ENCODE measurements around the gene CCNA2.

CCNA2 gene

DNA sequence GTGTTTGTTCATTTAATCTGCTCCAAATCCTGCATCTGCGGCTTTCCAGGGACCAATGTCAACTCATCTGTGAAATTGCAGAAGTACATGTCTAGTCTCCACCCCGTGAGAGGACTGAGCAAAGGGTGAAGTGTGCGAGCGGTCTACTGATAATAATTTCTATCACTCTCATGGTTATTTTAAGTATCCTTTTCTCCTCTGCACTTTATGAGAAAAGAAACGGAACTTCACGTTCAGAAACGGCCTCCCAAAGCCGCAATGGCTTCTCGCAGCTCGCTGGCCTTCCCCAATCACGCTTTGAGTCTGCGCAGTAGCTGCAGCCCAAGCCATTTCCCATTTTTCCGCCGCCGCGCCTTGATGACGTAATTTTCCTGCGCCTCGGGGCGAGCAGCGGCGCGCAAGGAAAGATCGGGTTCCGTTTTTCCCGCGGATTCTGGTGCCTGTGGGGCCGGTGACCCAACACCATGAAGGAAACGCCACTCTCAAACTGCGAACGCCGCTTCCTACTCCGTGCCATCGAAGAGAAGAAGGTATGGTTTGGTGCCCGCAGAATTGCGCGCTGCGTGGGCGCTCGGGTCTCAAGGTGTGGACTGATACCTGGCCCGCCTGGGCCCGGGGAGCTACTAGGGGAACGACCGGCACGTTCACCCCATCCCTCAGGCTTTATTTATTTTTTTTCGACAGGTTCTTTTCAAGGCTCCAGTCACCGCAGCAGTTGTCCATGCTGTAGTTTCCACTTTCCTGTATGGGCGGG is 22.5 kb downstream of the CCNA2 start, which contains the start of gene EXOSC9:
TSS of gene EXOSC9 (plus strand) at position 363 of the 754 bp plus-strand sequence. CDS start at position 465, 102 bp downstream.
- peak; percentile 63 for DNase-seq

- DNase-seq: no peak
Observed at GRCh38 chr4:121800638-121800960, 23.1 kb downstream of the CCNA2 start.

DNA sequence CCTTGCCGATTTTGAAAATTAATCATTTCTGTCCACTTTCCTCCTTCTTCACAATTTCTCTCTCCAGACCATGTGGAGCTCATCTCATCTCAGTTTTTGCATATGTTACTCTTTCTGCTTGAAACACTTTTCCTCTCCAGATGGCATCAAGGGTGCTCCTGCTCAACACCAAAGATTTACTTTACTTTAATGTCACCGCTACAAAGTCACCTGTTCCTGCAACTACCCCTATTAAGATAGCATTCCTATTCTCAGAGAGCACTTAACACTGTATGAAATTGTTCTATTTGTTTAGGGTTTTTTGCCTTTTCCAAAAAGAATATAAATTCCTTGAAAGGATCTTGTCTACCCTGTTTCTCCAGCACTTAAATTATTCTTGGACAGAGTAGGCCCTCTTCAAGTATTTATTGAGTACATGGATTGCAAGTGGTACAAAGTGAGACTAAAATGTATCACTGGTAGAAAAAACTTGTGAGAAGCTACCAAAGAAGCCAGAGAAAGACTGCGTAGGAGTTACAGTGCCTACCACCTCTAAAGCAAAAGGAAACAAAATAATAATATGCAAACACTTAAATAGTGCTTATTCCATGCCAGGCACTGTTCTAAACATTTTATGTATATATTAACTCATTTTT is 23.7 kb downstream of the CCNA2 start:
- DNase-seq: no peak

- DNase-seq: no peak
Observed at GRCh38 chr4:121799208-121799823, 24.4 kb downstream of the CCNA2 start.

- DNase-seq: no peak
Observed at GRCh38 chr4:121796283-121796682, 27.4 kb downstream of the CCNA2 start.

GRCh38 chr4:121794505-121795188 is 29.0 kb downstream of the CCNA2 start:
- DNase-seq: no peak

DNA sequence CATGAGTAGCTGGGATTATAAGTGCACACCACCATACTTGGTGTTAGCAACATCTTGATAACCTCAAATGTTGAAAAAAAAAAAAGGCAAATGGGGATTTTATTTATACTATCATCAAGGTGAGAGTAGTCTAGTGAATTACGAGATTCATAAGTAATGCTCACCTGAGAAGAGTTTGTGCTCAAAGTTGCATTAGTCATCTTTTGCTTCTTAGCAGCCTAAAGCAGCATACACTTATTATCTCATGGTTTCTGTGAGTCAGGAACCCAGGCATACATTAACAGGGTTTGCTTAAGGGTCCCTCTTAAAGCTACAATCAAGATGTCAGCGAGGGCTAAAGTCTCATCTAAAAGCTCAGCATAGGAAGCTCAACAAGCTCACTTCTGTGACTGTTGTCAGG is 30.7 kb downstream of the CCNA2 start:
- DNase-seq: no peak

DNA sequence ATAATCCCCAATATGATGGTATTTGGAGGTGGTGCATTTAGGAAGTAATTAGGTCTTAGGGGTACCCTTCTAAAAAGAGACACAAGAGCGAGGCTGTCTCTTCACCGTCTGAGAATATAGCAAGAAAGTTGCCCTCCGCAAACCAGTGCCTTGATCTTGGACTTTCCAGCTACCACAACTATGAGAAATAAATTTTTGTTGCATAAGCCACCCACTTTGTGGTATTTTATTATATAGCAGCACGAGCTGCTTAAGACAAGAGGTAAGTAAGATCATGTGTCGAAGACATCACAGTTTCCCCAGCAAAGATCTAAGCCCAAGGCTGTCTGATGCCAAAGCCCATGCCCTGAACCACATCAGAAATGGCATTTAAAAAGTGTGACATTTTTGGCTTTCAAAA is 32.2 kb downstream of the CCNA2 start:
- no peak for DNase-seq

DNA sequence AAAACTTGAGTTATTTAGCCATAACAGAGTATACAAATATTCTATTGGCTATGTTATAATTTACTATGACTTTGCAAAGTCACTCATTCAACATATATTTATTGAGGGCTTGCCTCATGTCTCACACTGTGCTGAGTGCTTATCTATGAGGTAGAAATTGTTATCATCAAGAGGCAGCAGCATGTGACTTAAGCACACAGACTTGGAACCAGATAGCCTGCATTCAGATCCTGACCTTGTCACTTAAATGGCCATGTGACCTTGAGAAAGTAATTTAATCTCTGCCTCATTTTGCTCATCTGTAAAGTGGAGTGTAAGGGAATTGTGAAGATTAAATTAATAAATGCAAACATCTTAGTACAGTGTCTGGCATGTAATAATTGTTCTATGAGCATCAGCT is 32.7 kb downstream of the CCNA2 start:
- DNase-seq: no peak

- no peak for DNase-seq
Observed at GRCh38 chr4:121789960-121790829, 33.5 kb downstream of the CCNA2 start.

- no peak for DNase-seq
Observed at GRCh38 chr4:121789455-121789854, 34.2 kb downstream of the CCNA2 start.

DNA sequence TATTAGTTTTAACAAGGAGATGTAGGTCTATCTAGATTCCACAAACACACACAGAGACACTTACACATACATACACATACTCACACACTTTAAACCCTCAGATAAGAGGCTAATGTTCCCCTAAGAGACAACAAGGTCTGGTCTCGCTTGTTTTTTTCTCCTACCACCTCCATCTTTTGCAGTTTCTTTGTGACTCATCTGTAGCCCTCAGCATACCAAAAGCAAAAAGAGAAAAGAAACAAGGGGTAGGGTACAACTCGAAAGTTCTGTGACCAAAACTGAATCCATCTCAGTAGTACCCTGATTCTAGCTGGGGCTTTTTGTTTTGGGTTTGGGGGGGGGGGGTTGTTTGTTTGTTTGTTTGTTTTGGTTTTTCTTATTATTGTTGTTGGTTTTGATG is 34.8 kb downstream of the CCNA2 start:
- no peak for DNase-seq

- DNase-seq: no peak
Observed at GRCh38 chr4:121786221-121786620, 37.5 kb downstream of the CCNA2 start.

DNA sequence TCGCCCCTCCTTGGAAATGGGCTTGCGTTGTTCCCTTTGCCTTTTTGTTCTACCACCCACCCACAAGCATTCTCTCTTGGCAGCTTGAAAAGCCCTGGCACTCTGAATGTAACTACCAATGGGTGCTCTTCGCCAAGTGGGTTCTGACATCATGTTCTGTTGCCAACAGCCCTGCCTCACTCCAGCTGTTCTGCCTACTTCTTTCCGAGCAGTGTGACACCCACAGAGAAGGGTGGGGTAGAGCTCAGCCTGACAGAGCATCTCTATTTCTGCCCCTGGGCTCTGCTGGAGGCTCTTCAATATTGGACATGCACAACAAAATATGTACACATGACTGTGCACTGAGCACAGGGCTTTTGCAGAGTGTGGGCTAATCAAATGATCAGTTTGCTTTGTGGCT is 38.2 kb downstream of the CCNA2 start:
- DNase-seq: no peak

- no peak for DNase-seq
Observed at GRCh38 chr4:121784975-121785374, 38.7 kb downstream of the CCNA2 start.

DNA sequence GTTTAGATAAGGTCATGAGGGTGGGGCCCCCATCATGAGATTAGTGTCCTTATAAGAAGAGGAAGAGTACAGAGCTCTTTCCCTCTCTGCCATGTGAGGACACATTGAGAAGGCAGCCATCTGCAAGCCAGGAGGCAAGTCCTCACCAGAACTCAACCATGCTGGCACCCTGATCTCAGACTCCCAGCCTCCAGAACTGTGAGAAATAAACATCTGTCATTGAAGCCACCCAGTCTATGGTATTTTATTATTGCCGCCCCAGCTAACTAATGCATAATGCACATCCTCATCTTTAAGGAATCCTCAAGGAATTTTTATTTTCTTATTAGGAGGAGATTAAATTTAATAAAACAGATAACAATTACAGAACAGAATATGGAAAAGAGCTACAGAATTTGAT is 39.3 kb downstream of the CCNA2 start:
- DNase-seq: no peak

GRCh38 chr4:121783210-121783609 is 40.5 kb downstream of the CCNA2 start:
- no peak for DNase-seq

DNA sequence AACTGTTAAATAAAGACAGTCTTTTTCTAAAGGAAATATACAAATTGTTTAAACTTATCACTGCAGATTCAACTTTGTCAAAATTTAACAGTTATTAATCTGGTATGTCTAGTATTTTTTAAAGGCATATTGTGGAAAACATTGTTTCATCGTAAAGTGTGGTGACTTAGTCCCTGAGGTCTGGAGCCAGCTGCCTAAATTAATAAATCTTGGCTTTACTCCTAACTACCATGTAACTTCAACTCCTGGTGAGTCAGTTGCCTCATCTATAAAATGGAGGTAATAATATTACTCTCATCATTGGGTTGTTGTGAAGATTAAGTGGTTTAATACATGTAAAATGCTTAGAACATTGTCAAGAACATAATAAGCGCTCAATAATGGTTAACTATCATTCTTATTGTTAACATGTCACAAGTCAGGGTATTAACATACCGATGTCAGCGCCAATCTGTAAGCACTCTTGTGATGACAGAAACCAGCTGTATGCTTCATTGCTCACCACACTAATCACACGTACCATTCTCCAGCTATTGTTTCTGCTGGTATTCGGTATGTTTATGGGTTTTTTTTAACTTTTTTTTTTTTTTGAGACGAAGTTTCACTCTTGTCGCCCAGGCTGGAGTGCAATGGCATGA is 44.6 kb downstream of the CCNA2 start:
- no peak for DNase-seq

GRCh38 chr4:121777625-121778024 is 46.1 kb downstream of the CCNA2 start:
- no peak for DNase-seq

DNA sequence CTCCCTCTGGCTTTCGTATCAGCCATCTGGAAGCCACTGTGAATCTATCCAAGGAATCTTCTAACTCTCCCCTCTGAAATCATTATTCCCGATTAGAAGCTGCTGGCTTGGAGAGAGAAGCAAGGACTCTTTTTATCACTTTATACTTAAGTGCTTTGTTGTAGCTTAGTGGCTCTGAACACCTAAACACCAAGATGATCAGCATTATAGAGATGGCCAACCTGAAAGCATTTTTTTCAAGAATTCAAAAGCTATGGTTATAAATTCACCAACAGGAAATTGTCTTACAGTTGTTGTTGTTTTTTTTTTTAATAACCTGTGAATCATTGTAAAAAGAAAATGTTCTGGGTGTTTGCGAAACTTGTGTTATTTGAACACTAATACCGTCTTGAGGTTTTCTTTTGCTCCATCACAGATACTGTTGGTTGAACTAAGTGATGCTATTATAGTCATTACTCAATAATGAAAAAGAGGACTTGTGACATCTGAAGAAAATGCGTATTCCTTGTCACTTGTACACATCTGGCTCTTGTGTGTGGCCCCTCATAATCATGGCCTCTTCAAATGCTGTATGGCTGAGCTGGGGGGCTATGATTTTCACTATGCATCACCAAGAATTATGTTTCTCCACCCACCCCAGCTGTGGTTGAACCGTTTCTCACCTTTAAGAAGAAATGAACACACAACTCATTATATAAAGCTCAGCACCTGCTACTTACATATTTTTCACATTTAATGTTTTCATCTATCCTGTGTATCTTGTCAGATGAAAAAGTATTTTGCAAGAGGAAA is 46.9 kb downstream of the CCNA2 start:
- DNase-seq: no peak

DNA sequence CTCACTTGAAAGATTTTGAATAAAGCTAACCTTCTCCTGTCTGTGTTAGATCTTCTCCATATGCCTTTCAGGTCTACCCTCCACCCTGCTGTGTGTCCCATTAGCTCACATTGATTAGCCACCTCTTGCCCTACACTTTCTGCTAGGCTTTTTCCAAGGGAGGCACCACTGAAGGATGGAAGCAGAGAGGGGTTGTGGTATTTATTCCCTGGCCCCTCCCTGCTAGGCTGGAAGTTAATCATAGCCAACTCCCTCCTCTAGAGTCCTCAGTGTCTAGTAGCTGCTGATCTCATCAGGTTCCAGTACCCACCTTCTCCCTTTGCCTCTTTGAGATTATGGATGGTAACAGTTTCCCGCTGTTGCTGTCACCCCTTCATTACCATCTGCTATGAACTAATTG is 49.8 kb downstream of the CCNA2 start:
- no peak for DNase-seq
